Left renal cortex interstitium (tissue), 4 donors: ENCODE results near the gene NMT1. TPM values are rescaled to one million over a fixed set of nuclear protein-coding genes. Genes with fewer than 3 reads are reported as not detected.

Experiments used
- DNase-seq, 4 donors: peaks; one replicate each; pipeline ENCODE4 v3.0.0-alpha.2; 2013; ENCODE audit warnings: low read depth in 4 of 4, low spot score in 2 of 4, missing footprints in 1 of 4
- polyA plus RNA-seq, 4 donors: library from polyadenylated mRNA; unstranded; fragments of 120-200 nt; gene quantifications; one replicate each; pipeline ENCODE4 v1.2.1, GENCODE V29; 2013; ENCODE audit not compliant: insufficient read length in 4 of 4

The NMT1 gene
- 10 to 100 TPM; 70.3 to 95.5 (median 74.2) TPM for polyA plus RNA-seq

GRCh38 chr17:45060797-45061605 lies at the start of gene NMT1:
Gene NMT1, plus strand, starts transcription at chr17:45061317. Its CDS starts 13 bp downstream, at chr17:45061330.
- DNase-seq = peak; percentile 98 to 100 (median 99)

GRCh38 chr17:45011767-45012166 lies 49.4 kb upstream of the NMT1 start:
- no peak for DNase-seq

GRCh38 chr17:45013021-45013997 lies 47.8 kb upstream of the NMT1 start:
- no peak for DNase-seq

- DNase-seq = no peak
Measured at GRCh38 chr17:45016237-45016636, 44.9 kb upstream of the NMT1 start.

GRCh38 chr17:45016823-45017222 lies 44.3 kb upstream of the NMT1 start:
- no peak for DNase-seq

- no peak for DNase-seq
Measured at GRCh38 chr17:45018514-45018847, 42.6 kb upstream of the NMT1 start.

GRCh38 chr17:45018848-45019711 lies 42.0 kb upstream of the NMT1 start:
- DNase-seq = no peak

GRCh38 chr17:45020354-45021138 lies 40.6 kb upstream of the NMT1 start:
- no peak for DNase-seq

- no peak for DNase-seq
Measured at GRCh38 chr17:45021607-45022287, 39.4 kb upstream of the NMT1 start.

- no peak for DNase-seq
Measured at GRCh38 chr17:45022288-45022648, 38.8 kb upstream of the NMT1 start.

GRCh38 chr17:45022655-45023339 lies 38.3 kb upstream of the NMT1 start:
- no peak for DNase-seq

- no peak for DNase-seq
Measured at GRCh38 chr17:45029096-45029495, 32.0 kb upstream of the NMT1 start.

GRCh38 chr17:45029758-45030423 lies 31.2 kb upstream of the NMT1 start:
- no peak for DNase-seq

- no peak for DNase-seq
Measured at GRCh38 chr17:45030733-45031132, 30.4 kb upstream of the NMT1 start.

GRCh38 chr17:45031231-45032173 lies 29.6 kb upstream of the NMT1 start:
- no peak for DNase-seq

- no peak for DNase-seq
Measured at GRCh38 chr17:45032174-45032541, 29.0 kb upstream of the NMT1 start.

- DNase-seq = no peak
Measured at GRCh38 chr17:45034599-45034998, 26.5 kb upstream of the NMT1 start.
